K562 (cell line): Measurements from ENCODE around the gene ATL3. TPM values are rescaled to one million over a fixed set of nuclear protein-coding genes. Genes with fewer than 3 reads are reported as not detected.
"Not testable (repeated sequence)": the region's sequence is repeated elsewhere in the genome, so short reads cannot be mapped to it uniquely, and the experiment has no call there.

Experiments used
- ATAC-seq: fragments of 200-7000 bp; cut with Tn5 transposase; 3 replicates; pipeline ENCODE4 v1.9.1; 2020; ENCODE audit warnings: moderate library complexity
- BruUV-seq: library from RNA; stranded (reverse); fragments of 400-500 nt; replicated peaks from 2 replicates; lab custom pipeline; 2021; lab: Mats Ljungman, UMichigan
- CTCF ChIA-PET: fragments of 300-600 bp; formaldehyde crosslinking; extraction: SDS; loops from one replicate; lab custom pipeline; 2021; ENCODE audit warnings: low intra/inter-chr PET ratio; lab: Yijun Ruan, JAX
- POLR2A ChIA-PET: fragments of 300-600, 350-650 bp; sonication (Branson Sonifier 250); formaldehyde crosslinking; extraction: SDS; loops from one replicate; lab custom pipeline; 2021; ENCODE audit warnings: antibody characterized with exemption, inconsistent platforms; lab: Yijun Ruan, JAX
- DNase-seq, 4 experiments: peaks; one replicate each; pipeline versions ENCODE4 v3.0.0 to v3.0.0-alpha.2; 2011 to 2018; ENCODE audit warnings: low spot score in 3 of 4, mixed read lengths in 3 of 4; ENCODE audit errors: extremely low read depth in 1 of 4
- FAIRE-seq: peaks from 2 replicates; lab custom pipeline; 2011; peaks lifted over from hg19 to GRCh38; lab: Jason Lieb, UNC
- H2AFZ ChIP-seq: 2 replicates; pipeline ENCODE4 v1.6.0; 2011; ENCODE audit warnings: low read depth, low read length, control low read depth, inconsistent platforms
- H3K27ac ChIP-seq: fragments of 200-600 bp; 3 replicates; pipeline ENCODE4 v1.8.0; 2011; ENCODE audit warnings: low read depth, mild to moderate bottlenecking, control low read depth, inconsistent platforms, low read length, moderate library complexity, mixed read lengths; ENCODE audit errors: extremely low read depth
- H3K27me3 ChIP-seq, 2 experiments: fragments of 300-600 bp in 1 of 2; 2 replicates in 1 of 2; 3 replicates in 1 of 2; pipeline versions ENCODE4 v1.6.0 to v1.8.0; 2011; ENCODE audit warnings: inconsistent platforms in 2 of 2, low read length in 2 of 2, mild to moderate bottlenecking in 1 of 2, mixed read lengths in 1 of 2, moderate library complexity in 1 of 2; ENCODE audit not compliant: control insufficient read depth in 2 of 2, insufficient read depth in 2 of 2
- H3K36me3 ChIP-seq: fragments of 300-600 bp; 3 replicates; pipeline ENCODE4 v1.8.0; 2011; ENCODE audit warnings: mild to moderate bottlenecking, low read length, inconsistent platforms; ENCODE audit not compliant: control insufficient read depth, insufficient read depth
- H3K4me1 ChIP-seq, 2 experiments: fragments of 200-600 bp in 1 of 2; replicated peaks in 1 of 2; 2 replicates in 1 of 2; 3 replicates in 1 of 2; pipeline versions ENCODE4 v1.5.1 to v1.8.0; 2011; ENCODE audit warnings: inconsistent platforms in 2 of 2, low read length in 2 of 2, mild to moderate bottlenecking in 1 of 2, mixed read lengths in 1 of 2, moderate library complexity in 1 of 2; ENCODE audit not compliant: control insufficient read depth in 2 of 2, insufficient read depth in 2 of 2
- H3K4me2 ChIP-seq: 2 replicates; pipeline ENCODE4 v1.6.1; 2011; ENCODE audit warnings: low read length, control low read depth, inconsistent platforms, mixed read lengths; ENCODE audit not compliant: insufficient read depth
- H3K4me3 ChIP-seq: fragments of 200-600 bp; sonication (generic), shearing (Covaris generic); 2 replicates; pipeline ENCODE4 v1.5.1; 2016; ENCODE audit warnings: control low read depth, inconsistent platforms
- H3K79me2 ChIP-seq: fragments of 200-600 bp; 3 replicates; pipeline ENCODE4 v1.8.0; 2011; ENCODE audit warnings: low read length, inconsistent platforms; ENCODE audit not compliant: control insufficient read depth, insufficient read depth
- H3K9ac ChIP-seq, 2 experiments: 2 replicates each; pipeline versions ENCODE4 v1.6.0 to v1.6.1; 2011; ENCODE audit warnings: low read depth in 2 of 2, low read length in 2 of 2, control low read depth in 1 of 2, inconsistent platforms in 1 of 2, mild to moderate bottlenecking in 1 of 2, mixed read lengths in 1 of 2; ENCODE audit not compliant: insufficient read depth in 1 of 2
- H3K9me1 ChIP-seq: one replicate; pipeline ENCODE4 v1.6.0; 2011; ENCODE audit warnings: inconsistent platforms, mild to moderate bottlenecking, low read length, moderate library complexity; ENCODE audit not compliant: control insufficient read depth, insufficient read depth
- H3K9me3 ChIP-seq: replicated peaks from 2 replicates; pipeline ENCODE4 v1.5.1; 2011; ENCODE audit warnings: low read depth, low read length, inconsistent platforms; ENCODE audit not compliant: control insufficient read depth, insufficient read depth
- H4K20me1 ChIP-seq: replicated peaks from 2 replicates; pipeline ENCODE4 v1.6.1; 2011; ENCODE audit warnings: low read length, inconsistent platforms, mixed read lengths; ENCODE audit not compliant: control insufficient read depth, insufficient read depth
- CTCF ChIP-seq, 3 experiments: IDR thresholded peaks in 2 of 3; conservative IDR thresholded peaks in 1 of 3; 2 replicates each; pipeline ENCODE4 v1.5.1; 2011 to 2012; ENCODE audit warnings: low read length in 3 of 3, mild to moderate bottlenecking in 3 of 3, control low read depth in 2 of 3, improper control_type of control experiment in 1 of 3, inconsistent platforms in 1 of 3, low read depth in 1 of 3, mixed read lengths in 1 of 3, moderate library complexity in 1 of 3; ENCODE audit not compliant: insufficient read depth in 2 of 3
- WGBS: fragments of 100-300 bp; shearing (Covaris generic); methylation state at CpG from one replicate; pipeline ENCODE4 v1.1.6; 2016; ENCODE audit warnings: low coverage, mixed read lengths; ENCODE audit not compliant: insufficient coverage; ENCODE audit errors: missing lambda C conversion rate; 5-methylcytosine and 5-hydroxymethylcytosine counted together
- in situ Hi-C: fragments of 300-500 bp; cut with MboI; formaldehyde crosslinking; loops from 4 replicates; pipeline ENCODE4 v1.15.0; 2018; ENCODE audit warnings: inconsistent platforms, mixed read lengths
- intact Hi-C: fragments of 100-400 bp; cut with micrococcal nuclease; formaldehyde crosslinking; loops from 2 replicates; pipeline ENCODE4 v1.14.2; 2022
- polyA plus RNA-seq, 8 experiments: library from polyadenylated mRNA; depleted of rRNA in 4 of 8; stranded (reverse) in 5 of 8; unstranded in 3 of 8; fragments of >200 nt; fragmentation: Nextera tagmentation in 2 of 8; fragmentation: Illumina TruSeq in 1 of 8; extraction: Ambion mirVana in 2 of 8; extraction: Trizol in 1 of 8; gene quantifications; 2 replicates each; pipeline versions ENCODE4 v1.2.1 to v1.2.3, GENCODE V29; 2011 to 2014; ENCODE audit warnings: inconsistent platforms in 1 of 8, missing spikeins in 1 of 8
- total RNA-seq, 7 experiments: library from RNA; depleted of rRNA in 6 of 7; stranded (reverse); fragments of >200 nt in 6 of 7; fragmentation: Illumina TruSeq in 2 of 7; extraction: Trizol in 2 of 7; gene quantifications; 2 replicates each; pipeline versions ENCODE4 v1.2.1 to v1.2.3, GENCODE V29; 2011 to 2021; ENCODE audit warnings: low replicate concordance in 1 of 7

The ATL3 gene
- total and polyA plus RNA-seq, 9 of the 15 experiments (the other 6 are each of a cell fraction or from before 2014, with no cell fraction given): 18.2 to 39.8 (median 23.9) TPM

GRCh38 chr11:63639199-63639832 is 31.9 kb downstream of the ATL3 start (continued):
- peak; percentile 12 to 57 (median 39); a peak in 4 of 6 replicates for TF ChIP-seq CTCF (IDR thresholded peaks at IDR 0.05 in 2 of 3, conservative IDR thresholded peaks at IDR 0.05 in 1 of 3; ENCODE audit: insufficient read depth in 2 of 3, low read depth in 1 of 3, low read length in 3 of 3)

GRCh38 chr11:63638436-63638835 is 32.7 kb downstream of the ATL3 start:
- H4K20me1 ChIP-seq, H3K9ac ChIP-seq, ATAC-seq, H3K4me2 ChIP-seq, H3K27ac ChIP-seq, H2AFZ ChIP-seq, H3K79me2 ChIP-seq, H3K9me1 ChIP-seq, H3K4me3 ChIP-seq, H3K4me1 ChIP-seq, H3K27me3 ChIP-seq, H3K9me3 ChIP-seq, BruUV-seq, DNase-seq, in situ Hi-C loops, FAIRE-seq: not testable (repeated sequence)
- CTCF ChIA-PET: interaction anchor here (0.7 to 1.3 kb wide), 2 partner anchors 88 to 160 kb away, joined by 3 to 4 read pairs; no protein-coding TSS in a partner anchor
- 98% methylated on average over 5 of the region's 8 CpGs for WGBS
- peaks cover 60% of the 10 kb centered on the region for H3K36me3 ChIP-seq
- intact Hi-C loops: loop anchor here (5.0 kb wide), 2 partner anchors 46 to 99 kb away; no protein-coding TSS in a partner anchor
- POLR2A ChIA-PET: interaction anchor here (1.0 to 1.1 kb wide), 2 partner anchors 11 to 23 kb away, joined by 3 read pairs; no protein-coding TSS in a partner anchor
